ENCODE data around the gene BTD.
"Not testable (repeated sequence)": the region's sequence is repeated elsewhere in the genome, so short reads cannot be mapped to it uniquely, and the experiment has no call there.

BTD gene

GRCh38 chr3:15602816-15603215, 1.3 kb downstream of the BTD start:
- not testable (repeated sequence) for DNase-seq (ENCODE audit: low spot score)

GRCh38 chr3:15604584-15604983, 3.0 kb downstream of the BTD start:
- not testable (repeated sequence) for DNase-seq (ENCODE audit: low spot score)

- no peak for DNase-seq (ENCODE audit: low spot score)
Observed at GRCh38 chr3:15606434-15606891, 4.9 kb downstream of the BTD start.

- peak; percentile 35 for DNase-seq (ENCODE audit: low spot score)
Observed at GRCh38 chr3:15610082-15610759, 8.7 kb downstream of the BTD start.

GRCh38 chr3:15611018-15611417, 9.5 kb downstream of the BTD start:
- DNase-seq (ENCODE audit: low spot score), result no peak

- no peak for DNase-seq (ENCODE audit: low spot score)
Observed at GRCh38 chr3:15612001-15612400, 10.5 kb downstream of the BTD start.

- no peak for DNase-seq (ENCODE audit: low spot score)
Observed at GRCh38 chr3:15614958-15615357, 13.4 kb downstream of the BTD start.

- no peak for DNase-seq (ENCODE audit: low spot score)
Observed at GRCh38 chr3:15616053-15616452, 14.5 kb downstream of the BTD start.

GRCh38 chr3:15619659-15620464, 18.3 kb downstream of the BTD start:
- not testable (repeated sequence) for DNase-seq (ENCODE audit: low spot score)

- no peak for DNase-seq (ENCODE audit: low spot score)
Observed at GRCh38 chr3:15623535-15624440, 22.2 kb downstream of the BTD start.

GRCh38 chr3:15628967-15629366, 27.4 kb downstream of the BTD start:
- DNase-seq (ENCODE audit: low spot score), result no peak

GRCh38 chr3:15629860-15630597, 28.5 kb downstream of the BTD start:
- peak; percentile 82 for DNase-seq (ENCODE audit: low spot score)

- DNase-seq (ENCODE audit: low spot score), result peak; percentile 25
Observed at GRCh38 chr3:15630646-15631350, 29.3 kb downstream of the BTD start.

GRCh38 chr3:15631426-15632211, 30.1 kb downstream of the BTD start:
- DNase-seq (ENCODE audit: low spot score), result no peak

GRCh38 chr3:15632212-15632580, 30.7 kb downstream of the BTD start:
- DNase-seq (ENCODE audit: low spot score), result no peak

- no peak for DNase-seq (ENCODE audit: low spot score)
Observed at GRCh38 chr3:15633159-15633558, 31.6 kb downstream of the BTD start.

- DNase-seq (ENCODE audit: low spot score), result no peak
Observed at GRCh38 chr3:15633766-15634598, 32.4 kb downstream of the BTD start.

GRCh38 chr3:15634671-15635070, 33.1 kb downstream of the BTD start:
- DNase-seq (ENCODE audit: low spot score), result no peak

GRCh38 chr3:15635121-15635661, 33.6 kb downstream of the BTD start:
- peak; percentile 75 for DNase-seq (ENCODE audit: low spot score)
